Measurements from ENCODE around the gene ZCCHC13.
"Not testable (repeated sequence)": the region's sequence is repeated elsewhere in the genome, so short reads cannot be mapped to it uniquely, and the experiment has no call there.

ZCCHC13 gene

GRCh38 chrX:74304016-74304415, at the start of gene ZCCHC13:
ZCCHC13 (plus strand) TSS chrX:74304180; CDS start chrX:74304267, 87 bp downstream.
- ATAC-seq (ENCODE audit: low read depth), result no peak
- no peak for TF ChIP-seq CTCF (IDR thresholded peaks at IDR 0.05; ENCODE audit: poor library complexity, severe bottlenecking)
- H3K27me3 ChIP-seq (ENCODE audit: insufficient read depth, poor library complexity, severe bottlenecking), result no peaks in the 10 kb centered on the region

GRCh38 chrX:74258111-74258510, 45.9 kb upstream of the ZCCHC13 start:
- H3K27me3 ChIP-seq (ENCODE audit: insufficient read depth, poor library complexity, severe bottlenecking); H3K4me1 ChIP-seq (ENCODE audit: insufficient read depth, poor library complexity, severe bottlenecking); ATAC-seq (ENCODE audit: low read depth); H3K4me3 ChIP-seq (ENCODE audit: severe bottlenecking); H3K9me3 ChIP-seq (ENCODE audit: severe bottlenecking); H3K27ac ChIP-seq (ENCODE audit: poor library complexity, severe bottlenecking); DNase-seq (ENCODE audit: low spot score): not testable (repeated sequence)
- H3K36me3 ChIP-seq (ENCODE audit: low read depth), result peaks cover 11% of the 10 kb centered on the region; the same call in 1 of the 2 replicates

More at GRCh38 chrX:74304016-74304415, at the start of gene ZCCHC13:
- no peak for DNase-seq (ENCODE audit: low spot score)
- Histone ChIP-seq H3K27ac (ENCODE audit: poor library complexity, severe bottlenecking) (no peak within 1 kb of the TSS), H3K4me1 (ENCODE audit: insufficient read depth, poor library complexity, severe bottlenecking) (no peaks in the 10 kb centered on the region), H3K4me3 (ENCODE audit: severe bottlenecking) (no peak within 1 kb of the TSS), H3K9me3 (ENCODE audit: severe bottlenecking) (no peaks in the 10 kb centered on the region), H3K36me3 (ENCODE audit: low read depth) (no peaks in the 10 kb centered on the region)

- ATAC-seq (ENCODE audit: low read depth) (no peak), DNase-seq (ENCODE audit: low spot score) (no peak)
- TF ChIP-seq CTCF (IDR thresholded peaks at IDR 0.05; ENCODE audit: poor library complexity, severe bottlenecking), result no peak
- H3K4me1 ChIP-seq (ENCODE audit: insufficient read depth, poor library complexity, severe bottlenecking), result no peaks in the 10 kb centered on the region
- peaks cover 11% of the 10 kb centered on the region; the same call in 1 of the 2 replicates for H3K36me3 ChIP-seq (ENCODE audit: low read depth)
- no peak overlapping the region for H3K27ac ChIP-seq (ENCODE audit: poor library complexity, severe bottlenecking)
- no peaks in the 10 kb centered on the region for H3K9me3 ChIP-seq (ENCODE audit: severe bottlenecking)
- no peak overlapping the region for H3K4me3 ChIP-seq (ENCODE audit: severe bottlenecking)
- no peaks in the 10 kb centered on the region for H3K27me3 ChIP-seq (ENCODE audit: insufficient read depth, poor library complexity, severe bottlenecking)
These were observed 44.0 kb upstream of the ZCCHC13 start for GRCh38 chrX:74259885-74260491.

- no peak overlapping the region for H3K27ac ChIP-seq (ENCODE audit: poor library complexity, severe bottlenecking)
- DNase-seq (ENCODE audit: low spot score) (no peak), ATAC-seq (ENCODE audit: low read depth) (no peak)
- no peaks in the 10 kb centered on the region for H3K27me3 ChIP-seq (ENCODE audit: insufficient read depth, poor library complexity, severe bottlenecking)
- peaks cover 11% of the 10 kb centered on the region; the same call in 1 of the 2 replicates for H3K36me3 ChIP-seq (ENCODE audit: low read depth)
- no peaks in the 10 kb centered on the region for H3K4me1 ChIP-seq (ENCODE audit: insufficient read depth, poor library complexity, severe bottlenecking)
- H3K4me3 ChIP-seq (ENCODE audit: severe bottlenecking), result no peak overlapping the region
- no peaks in the 10 kb centered on the region for H3K9me3 ChIP-seq (ENCODE audit: severe bottlenecking)
- TF ChIP-seq CTCF (IDR thresholded peaks at IDR 0.05; ENCODE audit: poor library complexity, severe bottlenecking), result no peak
These were observed 41.3 kb upstream of the ZCCHC13 start for GRCh38 chrX:74262452-74263209.

- Histone ChIP-seq H3K36me3 (ENCODE audit: low read depth) (peaks cover 15% of the 10 kb centered on the region), H3K4me1 (ENCODE audit: insufficient read depth, poor library complexity, severe bottlenecking) (no peaks in the 10 kb centered on the region), H3K27ac (ENCODE audit: poor library complexity, severe bottlenecking) (no peak overlapping the region), H3K27me3 (ENCODE audit: insufficient read depth, poor library complexity, severe bottlenecking) (no peaks in the 10 kb centered on the region), H3K4me3 (ENCODE audit: severe bottlenecking) (no peak overlapping the region), H3K9me3 (ENCODE audit: severe bottlenecking) (no peaks in the 10 kb centered on the region)
- no peak for TF ChIP-seq CTCF (IDR thresholded peaks at IDR 0.05; ENCODE audit: poor library complexity, severe bottlenecking)
- DNase-seq (ENCODE audit: low spot score) (no peak), ATAC-seq (ENCODE audit: low read depth) (no peak)
These were observed 33.6 kb upstream of the ZCCHC13 start for GRCh38 chrX:74270393-74270792.

Measured in RWPE2 (cell line).